HG02588 (cell line): ENCODE results near the gene HPS3.
"Not testable (repeated sequence)": the region's sequence is repeated elsewhere in the genome, so short reads cannot be mapped to it uniquely, and the experiment has no call there.

ENCODE experiments used
- ATAC-seq: cut with Tn5 transposase; IDR thresholded peaks from one replicate; pipeline ENCODE4 v1.9.1; 2021; ENCODE audit warnings: mild to moderate bottlenecking, moderate library complexity; ENCODE audit not compliant: unreplicated experiment

Gene HPS3, protein sequence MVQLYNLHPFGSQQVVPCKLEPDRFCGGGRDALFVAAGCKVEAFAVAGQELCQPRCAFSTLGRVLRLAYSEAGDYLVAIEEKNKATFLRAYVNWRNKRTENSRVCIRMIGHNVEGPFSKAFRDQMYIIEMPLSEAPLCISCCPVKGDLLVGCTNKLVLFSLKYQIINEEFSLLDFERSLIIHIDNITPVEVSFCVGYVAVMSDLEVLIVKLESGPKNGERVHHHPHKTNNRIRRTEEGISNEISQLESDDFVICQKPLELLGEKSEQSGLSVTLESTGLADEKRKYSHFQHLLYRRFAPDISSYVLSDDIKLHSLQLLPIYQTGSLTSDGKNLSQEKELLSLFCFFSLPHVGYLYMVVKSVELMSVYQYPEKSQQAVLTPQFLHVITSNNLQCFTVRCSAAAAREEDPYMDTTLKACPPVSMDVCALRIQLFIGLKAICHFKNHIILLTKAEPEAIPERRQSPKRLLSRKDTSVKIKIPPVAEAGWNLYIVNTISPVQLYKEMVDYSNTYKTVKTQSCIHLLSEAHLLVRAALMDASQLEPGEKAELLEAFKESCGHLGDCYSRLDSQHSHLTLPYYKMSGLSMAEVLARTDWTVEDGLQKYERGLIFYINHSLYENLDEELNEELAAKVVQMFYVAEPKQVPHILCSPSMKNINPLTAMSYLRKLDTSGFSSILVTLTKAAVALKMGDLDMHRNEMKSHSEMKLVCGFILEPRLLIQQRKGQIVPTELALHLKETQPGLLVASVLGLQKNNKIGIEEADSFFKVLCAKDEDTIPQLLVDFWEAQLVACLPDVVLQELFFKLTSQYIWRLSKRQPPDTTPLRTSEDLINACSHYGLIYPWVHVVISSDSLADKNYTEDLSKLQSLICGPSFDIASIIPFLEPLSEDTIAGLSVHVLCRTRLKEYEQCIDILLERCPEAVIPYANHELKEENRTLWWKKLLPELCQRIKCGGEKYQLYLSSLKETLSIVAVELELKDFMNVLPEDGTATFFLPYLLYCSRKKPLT

DNA sequence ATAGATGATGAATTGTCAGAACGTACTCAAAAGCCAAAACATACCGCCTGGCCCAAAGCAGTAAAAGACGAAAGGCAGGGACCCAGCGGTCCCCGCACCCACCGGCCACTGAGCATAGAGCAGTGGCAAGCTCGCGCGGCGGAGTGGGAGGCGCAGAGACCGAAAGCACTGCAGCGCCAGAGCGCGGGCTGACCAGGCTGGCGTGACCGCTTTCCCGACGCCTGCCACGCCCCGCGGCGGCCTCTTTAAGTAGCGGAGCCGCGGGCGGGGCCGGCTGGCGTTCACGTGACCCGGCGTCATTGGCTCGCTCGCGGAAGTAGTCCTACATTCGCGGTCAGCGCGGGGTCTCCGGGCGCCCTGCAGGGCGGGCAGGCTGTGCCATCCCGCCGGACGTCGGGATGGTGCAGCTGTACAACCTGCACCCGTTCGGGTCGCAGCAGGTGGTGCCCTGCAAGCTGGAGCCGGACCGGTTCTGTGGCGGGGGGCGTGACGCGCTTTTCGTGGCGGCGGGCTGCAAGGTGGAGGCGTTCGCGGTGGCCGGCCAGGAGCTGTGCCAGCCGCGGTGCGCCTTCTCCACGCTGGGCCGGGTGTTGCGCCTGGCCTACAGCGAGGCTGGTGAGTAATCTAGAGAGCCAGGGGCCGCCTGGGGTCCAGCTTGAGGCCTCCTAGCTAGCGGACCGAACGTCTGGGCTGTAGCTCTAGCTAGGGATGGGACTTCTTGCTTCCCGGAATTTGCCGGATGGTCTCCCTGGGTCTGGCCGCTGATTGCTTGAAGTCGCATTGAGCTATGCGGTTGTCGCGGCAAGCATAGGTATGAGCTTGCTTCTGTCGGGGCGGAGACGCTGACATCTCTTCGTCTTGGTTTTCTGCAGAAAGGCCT is at the start of gene HPS3:
HPS3 (plus strand) TSS at position 313 of the 880 bp plus-strand sequence; CDS start at position 399, 86 bp downstream.
- ATAC-seq: peak; percentile 96

DNA sequence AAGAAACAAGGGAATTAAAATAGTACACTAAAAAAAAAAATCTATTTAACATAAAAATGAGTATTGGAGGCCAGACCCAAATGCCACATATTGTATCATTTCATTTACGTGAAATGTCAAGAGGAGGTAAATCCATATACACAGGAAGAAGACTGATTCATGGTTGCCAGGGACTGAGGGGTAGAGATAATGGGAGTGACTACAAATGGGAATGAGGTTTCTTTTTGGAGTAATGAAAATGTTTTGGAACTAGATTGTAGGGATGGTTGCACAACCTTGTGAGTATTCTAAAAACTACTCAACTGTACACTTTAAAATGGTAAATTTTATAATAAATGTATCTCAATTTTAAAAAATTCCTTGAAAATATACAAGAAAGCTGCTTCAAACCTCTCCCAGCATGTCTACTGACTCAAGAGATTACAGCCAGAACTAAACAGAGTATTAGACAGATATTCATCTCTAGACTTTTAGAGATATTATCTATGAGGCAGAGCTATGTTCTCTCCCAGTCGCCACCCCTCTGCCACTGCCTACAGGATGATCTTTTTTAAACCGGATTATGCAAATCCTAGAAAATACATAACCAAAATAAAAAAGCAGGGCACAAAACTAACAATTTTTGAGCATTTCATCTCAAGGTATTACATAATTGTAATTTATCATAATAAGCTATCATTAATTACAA is 49.3 kb upstream of the HPS3 start:
- no peak for ATAC-seq

DNA sequence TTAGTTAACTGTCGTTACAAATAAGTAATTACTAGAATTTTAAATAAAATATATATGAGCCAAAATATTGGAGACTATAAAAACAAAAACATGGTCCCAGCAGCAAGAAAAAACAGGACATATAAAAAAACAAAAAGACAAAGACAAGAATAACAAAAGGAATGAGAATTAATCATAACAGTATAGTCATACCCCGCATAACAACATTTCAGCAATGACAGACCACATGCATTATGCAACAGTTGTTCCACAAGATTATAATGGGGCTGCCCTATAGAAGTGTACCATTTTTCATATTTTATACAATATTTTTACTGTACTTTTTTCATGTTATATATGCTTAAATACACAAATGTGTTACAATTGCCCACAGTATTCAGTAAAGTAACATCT is 48.7 kb upstream of the HPS3 start:
- no peak for ATAC-seq

DNA sequence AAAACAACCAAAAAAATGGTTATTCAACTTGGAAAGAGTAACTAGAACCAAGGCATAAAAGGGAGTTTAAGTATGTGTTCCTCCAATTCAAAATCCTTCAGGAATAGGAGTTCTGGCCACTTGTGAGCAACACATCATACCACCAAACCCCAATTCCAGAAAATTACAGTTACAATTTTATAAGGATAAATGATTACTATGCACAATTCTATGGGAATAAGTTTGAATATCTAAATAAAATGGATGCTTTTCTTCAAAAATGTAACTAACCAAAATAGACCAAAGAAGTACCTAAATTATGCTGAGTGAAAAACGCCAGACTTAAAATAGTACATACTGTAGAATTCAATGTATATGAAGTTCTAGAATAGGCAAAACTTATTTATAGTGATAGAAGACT is 47.7 kb upstream of the HPS3 start:
- no peak for ATAC-seq

DNA sequence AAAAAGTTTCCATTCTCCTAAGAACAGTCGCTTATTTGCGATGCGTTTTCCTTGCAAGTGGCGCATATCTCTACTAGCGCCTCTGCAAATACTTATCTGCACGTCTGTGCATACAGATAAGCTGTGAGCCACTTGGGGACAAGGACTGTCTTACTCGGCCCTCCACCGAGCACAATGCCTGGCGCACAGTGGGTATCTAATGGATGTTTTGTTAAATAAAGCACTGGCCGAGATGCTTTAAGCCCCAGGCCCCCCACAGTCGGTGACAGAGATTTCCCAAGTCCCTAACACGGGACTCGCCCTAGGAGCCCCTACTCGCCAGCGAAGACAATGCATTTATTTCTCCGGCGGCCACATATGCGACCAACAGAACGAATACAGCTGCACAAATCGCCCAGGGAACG is 43.6 kb upstream of the HPS3 start:
- ATAC-seq: peak; percentile 20

DNA sequence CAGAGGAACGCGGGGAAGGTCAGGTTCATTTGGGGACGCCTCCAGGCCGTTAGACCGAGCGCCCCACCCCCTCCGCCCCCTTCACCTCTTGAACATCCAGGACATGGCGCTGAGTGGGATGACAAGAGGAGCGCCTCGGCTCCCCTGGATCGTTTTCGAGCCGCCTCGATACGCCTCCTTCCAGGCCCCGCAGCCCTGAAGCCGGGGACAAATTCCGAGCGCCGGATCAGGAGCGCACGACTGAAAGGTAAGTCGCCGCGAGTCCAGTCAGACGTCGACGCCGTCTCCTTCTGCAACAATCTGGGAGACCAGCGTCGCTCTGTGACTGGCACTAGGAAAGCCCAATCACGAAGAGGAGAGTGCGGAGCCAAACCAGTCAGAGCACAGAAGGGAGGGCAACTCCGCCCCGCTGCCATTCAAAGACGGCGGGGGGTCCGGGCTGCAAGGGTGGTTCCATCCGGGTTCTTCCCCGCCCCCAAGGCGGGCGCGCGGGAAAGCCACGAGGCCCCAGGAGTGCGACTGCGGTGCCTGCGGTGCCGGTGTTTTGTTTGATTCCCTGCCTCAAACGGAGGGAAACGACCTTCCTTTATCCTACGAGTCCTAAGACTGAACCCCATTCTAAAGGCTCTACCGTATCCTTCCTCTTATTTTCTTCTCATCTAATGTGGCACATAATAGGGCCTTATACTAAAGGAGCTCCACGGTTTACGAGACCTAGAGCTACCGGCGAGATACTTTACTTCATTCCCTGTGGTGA is 43.0 kb upstream of the HPS3 start, which contains the start of gene HLTF:
HLTF (minus strand) TSS at position 302 of the 757 bp plus-strand sequence; CDS start at position 105, 197 bp downstream.
- peak; percentile 99 for ATAC-seq

DNA sequence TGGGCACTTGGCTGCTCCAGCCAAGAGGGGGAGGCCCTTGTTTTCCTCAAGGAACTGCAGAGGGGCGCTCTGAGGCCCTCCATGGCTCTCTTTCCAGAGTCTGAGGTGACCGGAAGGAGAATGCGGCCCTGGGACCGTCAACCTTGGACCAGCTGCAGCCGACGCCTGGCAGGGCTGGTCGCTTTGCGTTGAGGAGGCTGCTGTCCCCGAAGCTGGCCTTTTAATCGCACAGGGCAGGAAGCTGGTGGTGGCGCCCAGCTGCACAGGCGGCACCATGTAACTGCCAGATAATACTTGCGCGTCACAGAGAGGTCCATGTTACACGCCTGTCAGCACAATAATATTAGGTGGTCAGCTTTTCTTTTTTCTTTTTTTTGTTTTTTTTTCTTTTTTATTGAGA is 42.2 kb upstream of the HPS3 start:
- no peak for ATAC-seq

DNA sequence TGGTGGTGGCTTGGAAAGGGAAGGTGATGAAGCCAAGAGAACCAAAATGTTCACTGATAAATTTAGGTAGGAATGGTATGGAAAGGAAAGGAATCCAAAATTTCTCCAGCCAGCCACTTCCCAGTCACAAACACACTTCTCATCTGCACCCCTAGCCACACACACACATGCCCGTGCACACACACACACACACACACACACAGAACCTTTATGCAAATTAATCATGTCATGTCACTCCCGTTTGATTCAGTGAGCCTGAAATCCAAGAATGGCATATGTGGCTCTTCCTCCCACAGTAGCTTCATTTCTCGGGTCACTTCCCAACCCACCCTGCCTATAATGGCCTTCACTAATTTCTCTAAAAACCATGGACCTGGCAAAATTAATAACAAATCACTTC is 40.0 kb upstream of the HPS3 start:
- no peak for ATAC-seq

DNA sequence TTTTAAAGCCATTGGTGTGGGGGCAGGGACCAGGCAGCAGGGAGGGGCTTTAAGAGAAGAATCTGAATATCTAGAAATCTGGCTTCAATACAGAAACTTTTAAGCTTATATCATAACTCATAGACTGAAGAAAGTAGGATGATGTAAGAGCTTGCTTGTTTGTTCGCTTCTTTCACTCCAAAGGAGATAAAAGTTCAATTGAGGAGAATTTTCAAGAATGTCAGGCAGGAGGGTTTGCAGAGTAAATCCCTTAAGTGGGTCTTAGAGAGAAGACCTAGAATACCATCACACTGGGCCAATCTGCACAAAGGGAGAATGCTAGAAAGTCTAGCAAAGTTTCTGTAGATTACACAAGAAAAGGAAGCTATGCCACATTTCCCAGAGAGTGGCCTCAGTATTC is 39.0 kb upstream of the HPS3 start:
- ATAC-seq: no peak

DNA sequence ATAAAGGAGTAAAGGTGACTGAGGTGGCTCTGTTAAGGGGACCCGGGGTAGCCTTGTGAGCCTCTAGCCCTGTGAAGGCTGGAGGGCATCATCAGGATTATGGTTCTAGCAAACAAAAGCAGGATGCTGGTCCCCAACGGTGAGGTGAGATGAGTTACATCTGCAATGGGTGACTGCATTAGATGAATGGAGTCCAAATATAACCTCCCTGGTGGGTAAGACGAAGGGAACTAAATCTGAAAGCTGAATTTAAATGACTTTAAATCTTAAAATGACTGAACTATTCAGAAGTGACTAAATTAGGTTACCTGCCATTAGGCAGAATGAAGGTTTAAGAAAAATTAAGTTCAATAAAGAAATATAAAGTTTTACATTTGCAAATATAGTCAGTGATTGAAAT is 38.5 kb upstream of the HPS3 start:
- no peak for ATAC-seq

DNA sequence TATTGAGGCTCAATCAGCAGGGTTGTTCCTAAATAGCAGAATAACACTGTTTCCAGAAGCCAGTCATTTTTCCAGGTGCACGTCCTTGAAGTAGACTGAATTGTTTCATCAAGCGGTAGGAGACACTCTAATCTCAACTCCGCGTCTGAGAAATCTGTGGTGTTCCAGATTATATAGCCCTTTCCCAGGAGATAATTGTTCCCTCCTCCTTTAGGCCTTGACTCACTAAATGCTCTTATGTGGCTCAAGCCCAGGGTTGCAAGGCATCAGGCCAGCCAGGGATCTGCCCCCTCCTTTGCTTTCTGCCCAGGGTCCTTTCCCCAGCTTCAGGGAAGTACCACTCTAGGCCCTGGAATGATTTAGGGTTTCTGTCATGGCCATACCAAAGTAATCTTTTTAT is 37.5 kb upstream of the HPS3 start:
- ATAC-seq: no peak

DNA sequence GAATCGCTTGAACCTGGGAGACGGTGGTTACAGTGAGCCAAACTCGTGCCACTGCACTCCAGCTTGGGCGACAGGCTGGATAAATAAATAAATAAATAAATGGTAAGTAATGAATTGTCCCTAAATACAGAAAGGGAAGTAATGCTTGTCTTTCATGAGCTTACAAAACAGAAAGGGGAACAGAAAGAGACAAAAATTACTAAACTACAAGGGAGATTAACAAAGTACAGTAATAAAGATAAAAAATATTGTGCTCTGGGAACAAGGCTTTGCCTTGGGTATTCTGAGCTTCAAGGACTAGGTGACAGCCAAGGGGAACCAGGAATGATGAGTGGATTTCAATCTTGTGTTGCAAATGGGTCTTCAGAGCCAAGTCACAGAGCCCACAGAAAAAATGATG is 34.0 kb upstream of the HPS3 start:
- ATAC-seq: peak; percentile 90

DNA sequence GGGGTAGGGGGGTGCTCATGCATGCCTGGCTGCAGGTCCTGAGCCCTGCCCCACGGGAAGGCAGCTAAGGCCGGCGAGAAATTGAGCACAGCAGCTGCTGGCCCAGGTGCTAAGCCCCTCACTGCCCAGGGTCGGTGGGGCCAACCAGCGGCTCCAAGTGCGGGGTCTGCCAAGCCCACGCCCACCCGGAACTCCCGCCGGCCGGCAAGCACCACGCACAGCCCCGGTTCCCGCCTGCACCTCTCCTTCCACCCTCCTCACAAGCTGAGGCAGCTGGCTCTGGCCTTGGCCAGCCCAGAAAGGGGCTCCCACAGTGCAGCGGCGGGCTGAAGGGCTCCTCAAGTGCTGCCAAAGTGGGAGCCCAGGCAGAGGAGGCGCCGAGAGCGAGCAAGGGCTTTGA is 31.5 kb upstream of the HPS3 start:
- ATAC-seq: not testable (repeated sequence)

DNA sequence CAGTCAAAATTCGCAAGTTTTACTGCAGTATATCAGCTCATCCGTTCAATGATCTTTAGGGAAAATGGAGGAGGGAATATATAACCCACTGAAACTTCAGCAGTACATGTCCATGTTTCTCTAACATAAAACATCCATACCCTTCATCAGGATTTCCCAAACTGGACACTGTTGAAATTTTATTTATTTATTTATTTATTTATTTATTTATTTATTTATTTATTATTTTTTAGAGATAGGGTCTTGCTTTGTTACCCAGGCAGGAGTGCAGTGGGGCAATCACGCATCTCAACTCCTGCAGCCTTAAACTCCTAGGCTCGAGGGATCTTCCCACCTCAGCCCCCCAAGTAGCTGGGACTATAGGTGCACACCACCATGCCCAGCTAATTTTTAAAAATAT is 28.3 kb upstream of the HPS3 start:
- ATAC-seq: no peak

DNA sequence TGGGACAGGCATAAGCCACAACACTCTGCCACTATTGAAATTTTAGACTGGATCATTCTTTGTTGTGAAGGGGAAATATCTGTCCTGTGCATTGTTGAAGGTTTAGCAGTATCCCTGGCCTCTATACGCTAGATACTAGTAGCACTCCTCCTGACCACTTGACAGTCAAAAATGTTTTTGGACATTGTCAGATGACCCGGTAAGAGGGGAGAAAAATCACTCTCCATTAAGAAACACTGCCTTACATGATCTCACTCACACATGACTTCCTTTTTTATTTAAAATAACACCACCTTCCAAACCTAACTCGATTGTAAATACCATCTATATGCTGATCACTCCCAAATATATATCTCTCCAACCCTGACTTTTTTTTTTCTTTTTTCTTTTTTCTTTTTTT is 27.8 kb upstream of the HPS3 start:
- ATAC-seq: no peak

DNA sequence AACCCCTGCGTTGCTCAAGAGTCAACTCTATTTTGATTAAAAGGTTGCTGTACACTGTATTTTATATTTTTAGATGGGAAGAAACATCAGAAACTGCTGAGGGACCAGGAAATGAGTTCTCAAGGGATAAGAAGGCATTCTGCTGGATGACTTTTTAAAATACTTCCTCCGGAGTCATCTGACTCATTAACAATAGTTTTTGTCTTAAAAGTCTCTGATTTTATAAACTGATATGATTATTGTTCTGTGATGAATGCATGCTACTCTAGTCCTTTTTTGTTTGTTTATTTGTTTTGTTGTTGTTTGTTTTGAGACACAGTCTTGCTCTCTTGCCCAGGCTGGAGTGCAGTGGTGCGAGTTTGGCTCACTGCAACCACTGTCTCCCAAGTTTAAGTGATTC is 25.0 kb upstream of the HPS3 start:
- no peak for ATAC-seq

DNA sequence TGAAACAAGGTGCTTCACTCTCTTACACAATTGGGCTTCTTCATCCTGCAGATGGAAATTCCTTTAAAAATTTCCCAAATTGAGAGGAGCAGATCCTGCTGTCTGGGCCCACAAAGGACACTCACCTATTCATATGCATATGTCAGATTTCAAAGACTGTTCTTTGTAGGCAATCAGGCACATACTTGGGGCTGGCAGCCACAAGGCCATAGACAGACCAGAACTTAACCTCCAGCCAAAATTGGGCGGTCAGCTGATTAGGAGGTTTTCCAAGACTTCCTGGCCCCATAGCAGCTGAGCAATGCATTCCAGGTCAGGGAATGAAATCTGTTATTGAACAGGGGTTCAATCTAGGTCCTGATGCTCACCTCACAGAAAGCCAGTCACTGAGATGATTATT is 15.0 kb upstream of the HPS3 start:
- ATAC-seq: no peak

DNA sequence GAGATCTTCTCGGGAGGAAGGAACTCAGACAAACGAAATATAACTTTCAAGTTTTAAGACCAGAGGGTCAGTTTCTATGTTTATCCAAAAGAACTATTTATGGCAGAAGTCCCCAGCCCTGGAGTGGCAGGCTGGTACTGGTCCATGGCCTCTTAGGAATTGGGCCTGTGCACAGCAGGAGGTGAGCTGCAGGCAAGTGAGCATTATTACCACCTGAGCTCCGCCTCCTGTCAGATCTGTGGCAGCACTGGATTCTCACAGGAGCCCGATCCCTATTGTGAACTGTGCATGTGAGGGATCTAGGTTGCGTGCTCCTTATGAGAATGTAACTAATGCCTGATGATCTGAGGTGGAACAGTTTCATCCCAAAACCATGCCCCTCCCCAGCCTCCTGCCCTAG is 14.3 kb upstream of the HPS3 start:
- no peak for ATAC-seq

DNA sequence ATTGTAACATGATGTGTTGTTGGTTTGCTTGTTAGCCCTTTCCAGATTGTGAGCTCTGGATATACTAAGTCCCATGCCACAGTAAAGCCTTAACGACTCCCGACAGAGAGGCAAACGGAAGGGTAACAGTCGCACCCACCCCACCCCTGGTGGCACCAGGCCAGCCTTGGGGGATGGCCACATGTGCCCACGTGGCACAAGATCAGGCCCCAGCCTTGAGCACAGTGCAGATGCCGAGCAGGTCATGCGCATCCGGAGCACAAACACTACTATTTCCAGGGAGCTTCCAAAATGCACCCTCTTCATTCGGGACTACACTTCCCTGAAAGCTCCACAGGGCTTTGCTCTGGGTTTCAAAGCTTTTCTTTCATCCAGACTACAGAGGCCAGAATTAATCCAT is 10.7 kb upstream of the HPS3 start:
- ATAC-seq: no peak
